ENCODE results near the gene DGKD. TPM values are rescaled to one million over a fixed set of nuclear protein-coding genes. Genes with fewer than 3 reads are reported as not detected.
A peak's percentile ranks its signal among the peaks of the same experiment; 100 is the strongest.

The DGKD gene, protein sequence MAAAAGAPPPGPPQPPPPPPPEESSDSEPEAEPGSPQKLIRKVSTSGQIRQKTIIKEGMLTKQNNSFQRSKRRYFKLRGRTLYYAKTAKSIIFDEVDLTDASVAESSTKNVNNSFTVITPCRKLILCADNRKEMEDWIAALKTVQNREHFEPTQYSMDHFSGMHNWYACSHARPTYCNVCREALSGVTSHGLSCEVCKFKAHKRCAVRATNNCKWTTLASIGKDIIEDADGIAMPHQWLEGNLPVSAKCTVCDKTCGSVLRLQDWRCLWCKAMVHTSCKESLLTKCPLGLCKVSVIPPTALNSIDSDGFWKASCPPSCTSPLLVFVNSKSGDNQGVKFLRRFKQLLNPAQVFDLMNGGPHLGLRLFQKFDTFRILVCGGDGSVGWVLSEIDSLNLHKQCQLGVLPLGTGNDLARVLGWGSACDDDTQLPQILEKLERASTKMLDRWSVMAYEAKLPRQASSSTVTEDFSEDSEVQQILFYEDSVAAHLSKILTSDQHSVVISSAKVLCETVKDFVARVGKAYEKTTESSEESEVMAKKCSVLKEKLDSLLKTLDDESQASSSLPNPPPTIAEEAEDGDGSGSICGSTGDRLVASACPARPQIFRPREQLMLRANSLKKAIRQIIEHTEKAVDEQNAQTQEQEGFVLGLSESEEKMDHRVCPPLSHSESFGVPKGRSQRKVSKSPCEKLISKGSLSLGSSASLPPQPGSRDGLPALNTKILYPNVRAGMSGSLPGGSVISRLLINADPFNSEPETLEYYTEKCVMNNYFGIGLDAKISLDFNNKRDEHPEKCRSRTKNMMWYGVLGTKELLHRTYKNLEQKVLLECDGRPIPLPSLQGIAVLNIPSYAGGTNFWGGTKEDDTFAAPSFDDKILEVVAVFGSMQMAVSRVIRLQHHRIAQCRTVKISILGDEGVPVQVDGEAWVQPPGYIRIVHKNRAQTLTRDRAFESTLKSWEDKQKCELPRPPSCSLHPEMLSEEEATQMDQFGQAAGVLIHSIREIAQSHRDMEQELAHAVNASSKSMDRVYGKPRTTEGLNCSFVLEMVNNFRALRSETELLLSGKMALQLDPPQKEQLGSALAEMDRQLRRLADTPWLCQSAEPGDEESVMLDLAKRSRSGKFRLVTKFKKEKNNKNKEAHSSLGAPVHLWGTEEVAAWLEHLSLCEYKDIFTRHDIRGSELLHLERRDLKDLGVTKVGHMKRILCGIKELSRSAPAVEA
- total RNA-seq (8.2 and 9.9 TPM in 2 replicates), polyA plus RNA-seq (6.0 and 6.2 TPM in 2 replicates), polyA minus RNA-seq (ENCODE audit: low replicate concordance) (11.1 and 35.9 TPM in 2 replicates)
- 3.8 and 4.3 TPM in 2 replicates for polyA plus RNA-seq (2012)

- peak within 1 kb of the TSS; percentile 87 for H3K4me2 ChIP-seq (ENCODE audit: extremely low read depth, insufficient read depth, low read length)
- peak within 1 kb of the TSS; percentile 64 for H3K9ac ChIP-seq (ENCODE audit: insufficient read depth, low read length)
- H4K20me1 ChIP-seq (ENCODE audit: control insufficient read depth, extremely low read depth, insufficient read depth, low read length): no peaks in the 10 kb centered on the region
- no peaks in the 10 kb centered on the region for H3K4me1 ChIP-seq (ENCODE audit: control insufficient read depth, extremely low read depth, insufficient read depth, low read length)
- H3K27me3 ChIP-seq (ENCODE audit: control insufficient read depth, insufficient read depth, low read length): peaks cover 1% of the 10 kb centered on the region
- no peaks in the 10 kb centered on the region for H3K36me3 ChIP-seq (ENCODE audit: control insufficient read depth, insufficient read depth, low read length)
- H3K79me2 ChIP-seq (ENCODE audit: control insufficient read depth, insufficient read depth, low read length): no peaks in the 10 kb centered on the region
- H2AFZ ChIP-seq (ENCODE audit: low read length): peak within 1 kb of the TSS; percentile 94
- no peak within 1 kb of the TSS for H3K27ac ChIP-seq (ENCODE audit: insufficient read depth, low read length)
- no peak for TF ChIP-seq EZH2 (IDR thresholded peaks at IDR 0.05; ENCODE audit: low read length, missing control alignments)
- TF ChIP-seq, protein P1, sequence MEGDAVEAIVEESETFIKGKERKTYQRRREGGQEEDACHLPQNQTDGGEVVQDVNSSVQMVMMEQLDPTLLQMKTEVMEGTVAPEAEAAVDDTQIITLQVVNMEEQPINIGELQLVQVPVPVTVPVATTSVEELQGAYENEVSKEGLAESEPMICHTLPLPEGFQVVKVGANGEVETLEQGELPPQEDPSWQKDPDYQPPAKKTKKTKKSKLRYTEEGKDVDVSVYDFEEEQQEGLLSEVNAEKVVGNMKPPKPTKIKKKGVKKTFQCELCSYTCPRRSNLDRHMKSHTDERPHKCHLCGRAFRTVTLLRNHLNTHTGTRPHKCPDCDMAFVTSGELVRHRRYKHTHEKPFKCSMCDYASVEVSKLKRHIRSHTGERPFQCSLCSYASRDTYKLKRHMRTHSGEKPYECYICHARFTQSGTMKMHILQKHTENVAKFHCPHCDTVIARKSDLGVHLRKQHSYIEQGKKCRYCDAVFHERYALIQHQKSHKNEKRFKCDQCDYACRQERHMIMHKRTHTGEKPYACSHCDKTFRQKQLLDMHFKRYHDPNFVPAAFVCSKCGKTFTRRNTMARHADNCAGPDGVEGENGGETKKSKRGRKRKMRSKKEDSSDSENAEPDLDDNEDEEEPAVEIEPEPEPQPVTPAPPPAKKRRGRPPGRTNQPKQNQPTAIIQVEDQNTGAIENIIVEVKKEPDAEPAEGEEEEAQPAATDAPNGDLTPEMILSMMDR (conservative IDR thresholded peaks at IDR 0.05 in 1 of 2, IDR thresholded peaks at IDR 0.05 in 1 of 2; ENCODE audit: low read depth in 1 of 2, low read length in 2 of 2): peak in 1 of 2 donors; percentile 7
- peak within 1 kb of the TSS; percentile 55 to 73 (median 62) for H3K4me3 ChIP-seq (replicated peaks in 1 of 4; ENCODE audit: control extremely low read depth in 1 of 4, insufficient read depth in 1 of 4, low read depth in 3 of 4, low read length in 4 of 4)
- H3K9me3 ChIP-seq (ENCODE audit: control insufficient read depth, insufficient read depth, low read depth, low read length): no peaks in the 10 kb centered on the region
- DNase-seq (ENCODE audit: low read depth in 2 of 2): peak; percentile 23 to 32
These were observed at the start of gene DGKD for GRCh38 chr2:233353769-233354499. DGKD (plus strand) TSS chr2:233354494; CDS start chr2:233354519, 25 bp downstream.

DNA sequence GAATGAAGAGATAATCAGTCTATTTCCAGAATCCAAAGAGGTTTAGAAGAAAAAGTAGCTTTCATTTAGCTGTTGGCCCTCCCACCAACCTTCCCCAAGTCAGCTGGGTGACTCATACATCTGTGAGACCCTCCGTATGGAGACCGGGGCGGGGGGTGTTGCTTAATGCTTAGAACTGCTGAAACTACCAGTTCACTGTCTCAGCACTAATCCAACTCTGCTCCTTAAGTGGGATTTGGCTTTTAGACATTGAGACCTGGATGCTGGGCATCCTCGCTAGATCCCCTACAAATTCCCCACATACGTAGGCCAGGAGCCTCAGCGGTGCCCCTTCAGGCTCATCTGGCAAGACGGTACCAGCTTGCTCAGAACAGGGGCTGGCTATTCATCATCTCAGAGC is 46.7 kb upstream of the DGKD start, which contains the start of gene SAG:
Gene SAG (plus strand): TSS at position 252 of the 400 bp plus-strand sequence. CDS start 1,374 bp downstream, outside the sequence.
- no peak for DNase-seq (ENCODE audit: low read depth in 2 of 2)
- TF ChIP-seq EZH2 (IDR thresholded peaks at IDR 0.05; ENCODE audit: low read length, missing control alignments): no peak
- TF ChIP-seq, protein P1 (conservative IDR thresholded peaks at IDR 0.05 in 1 of 2, IDR thresholded peaks at IDR 0.05 in 1 of 2; ENCODE audit: low read depth in 1 of 2, low read length in 2 of 2): no peak
- Histone ChIP-seq H3K9ac (ENCODE audit: insufficient read depth, low read length) (no peak within 1 kb of the TSS), H3K4me2 (ENCODE audit: extremely low read depth, insufficient read depth, low read length) (no peak within 1 kb of the TSS), H3K36me3 (ENCODE audit: control insufficient read depth, insufficient read depth, low read length) (no peaks in the 10 kb centered on the region), H3K27ac (ENCODE audit: insufficient read depth, low read length) (no peak within 1 kb of the TSS), H3K9me3 (ENCODE audit: control insufficient read depth, insufficient read depth, low read depth, low read length) (no peaks in the 10 kb centered on the region), H4K20me1 (ENCODE audit: control insufficient read depth, extremely low read depth, insufficient read depth, low read length) (no peaks in the 10 kb centered on the region), H2AFZ (ENCODE audit: low read length) (no peak within 1 kb of the TSS), H3K79me2 (ENCODE audit: control insufficient read depth, insufficient read depth, low read length) (no peaks in the 10 kb centered on the region), H3K4me1 (ENCODE audit: control insufficient read depth, extremely low read depth, insufficient read depth, low read length) (no peaks in the 10 kb centered on the region), H3K4me3 (replicated peaks in 1 of 4; ENCODE audit: control extremely low read depth in 1 of 4, insufficient read depth in 1 of 4, low read depth in 3 of 4, low read length in 4 of 4) (no peak within 1 kb of the TSS), H3K27me3 (ENCODE audit: control insufficient read depth, insufficient read depth, low read length) (no peaks in the 10 kb centered on the region)

All from fibroblast of lung (primary cell).